ENCODE results near the gene DTNB. TPM values are rescaled to one million over a fixed set of nuclear protein-coding genes. Genes with fewer than 3 reads are reported as not detected.

DTNB gene
- total RNA-seq, 1 donor from 2014 or later = 8.5 TPM

DNA sequence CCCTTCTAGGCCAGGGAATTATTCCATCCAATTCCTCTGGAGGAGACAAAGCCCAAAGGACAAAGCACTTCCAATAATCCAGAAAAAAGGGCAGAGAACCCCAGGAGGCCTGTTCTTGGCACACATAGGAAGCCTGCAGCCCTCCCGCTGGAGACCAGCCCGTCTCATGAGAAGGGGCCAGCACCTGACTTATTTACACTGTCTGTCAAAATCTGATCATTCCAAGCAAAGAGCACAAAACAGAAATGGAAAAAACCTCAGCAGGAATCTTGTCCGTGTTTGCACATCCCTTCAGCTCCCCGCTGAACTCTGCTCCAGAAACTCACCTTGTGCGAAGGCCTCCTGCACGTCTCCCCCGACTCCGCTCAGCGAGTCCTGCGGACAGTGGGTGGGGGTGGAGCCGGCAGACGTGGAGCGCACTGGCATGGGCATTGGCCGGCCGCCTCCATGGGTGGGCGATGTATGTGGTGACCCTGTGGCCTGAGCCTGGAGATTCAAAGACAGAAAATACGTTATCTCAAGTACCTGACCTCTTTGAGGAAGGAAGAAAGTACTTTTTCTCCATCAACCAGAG, 285.4 kb downstream of the DTNB start:
- Mint-ChIP-seq H3K9me3 (ENCODE audit: low read depth) (no peaks in the 10 kb centered on the region), H3K4me1 (ENCODE audit: low read depth) (no peaks in the 10 kb centered on the region), H3K4me3 (ENCODE audit: unreplicated experiment) (no peak overlapping the region), H3K27ac (ENCODE audit: unreplicated experiment) (no peak overlapping the region), H3K36me3 (ENCODE audit: low read depth) (peaks cover 11% of the 10 kb centered on the region), H3K27me3 (ENCODE audit: low read depth) (no peaks in the 10 kb centered on the region)
- DNase-seq (ENCODE audit: low spot score) = no peak
- TF ChIP-seq, protein P1, sequence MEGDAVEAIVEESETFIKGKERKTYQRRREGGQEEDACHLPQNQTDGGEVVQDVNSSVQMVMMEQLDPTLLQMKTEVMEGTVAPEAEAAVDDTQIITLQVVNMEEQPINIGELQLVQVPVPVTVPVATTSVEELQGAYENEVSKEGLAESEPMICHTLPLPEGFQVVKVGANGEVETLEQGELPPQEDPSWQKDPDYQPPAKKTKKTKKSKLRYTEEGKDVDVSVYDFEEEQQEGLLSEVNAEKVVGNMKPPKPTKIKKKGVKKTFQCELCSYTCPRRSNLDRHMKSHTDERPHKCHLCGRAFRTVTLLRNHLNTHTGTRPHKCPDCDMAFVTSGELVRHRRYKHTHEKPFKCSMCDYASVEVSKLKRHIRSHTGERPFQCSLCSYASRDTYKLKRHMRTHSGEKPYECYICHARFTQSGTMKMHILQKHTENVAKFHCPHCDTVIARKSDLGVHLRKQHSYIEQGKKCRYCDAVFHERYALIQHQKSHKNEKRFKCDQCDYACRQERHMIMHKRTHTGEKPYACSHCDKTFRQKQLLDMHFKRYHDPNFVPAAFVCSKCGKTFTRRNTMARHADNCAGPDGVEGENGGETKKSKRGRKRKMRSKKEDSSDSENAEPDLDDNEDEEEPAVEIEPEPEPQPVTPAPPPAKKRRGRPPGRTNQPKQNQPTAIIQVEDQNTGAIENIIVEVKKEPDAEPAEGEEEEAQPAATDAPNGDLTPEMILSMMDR (IDR thresholded peaks at IDR 0.05) = no peak

DNA sequence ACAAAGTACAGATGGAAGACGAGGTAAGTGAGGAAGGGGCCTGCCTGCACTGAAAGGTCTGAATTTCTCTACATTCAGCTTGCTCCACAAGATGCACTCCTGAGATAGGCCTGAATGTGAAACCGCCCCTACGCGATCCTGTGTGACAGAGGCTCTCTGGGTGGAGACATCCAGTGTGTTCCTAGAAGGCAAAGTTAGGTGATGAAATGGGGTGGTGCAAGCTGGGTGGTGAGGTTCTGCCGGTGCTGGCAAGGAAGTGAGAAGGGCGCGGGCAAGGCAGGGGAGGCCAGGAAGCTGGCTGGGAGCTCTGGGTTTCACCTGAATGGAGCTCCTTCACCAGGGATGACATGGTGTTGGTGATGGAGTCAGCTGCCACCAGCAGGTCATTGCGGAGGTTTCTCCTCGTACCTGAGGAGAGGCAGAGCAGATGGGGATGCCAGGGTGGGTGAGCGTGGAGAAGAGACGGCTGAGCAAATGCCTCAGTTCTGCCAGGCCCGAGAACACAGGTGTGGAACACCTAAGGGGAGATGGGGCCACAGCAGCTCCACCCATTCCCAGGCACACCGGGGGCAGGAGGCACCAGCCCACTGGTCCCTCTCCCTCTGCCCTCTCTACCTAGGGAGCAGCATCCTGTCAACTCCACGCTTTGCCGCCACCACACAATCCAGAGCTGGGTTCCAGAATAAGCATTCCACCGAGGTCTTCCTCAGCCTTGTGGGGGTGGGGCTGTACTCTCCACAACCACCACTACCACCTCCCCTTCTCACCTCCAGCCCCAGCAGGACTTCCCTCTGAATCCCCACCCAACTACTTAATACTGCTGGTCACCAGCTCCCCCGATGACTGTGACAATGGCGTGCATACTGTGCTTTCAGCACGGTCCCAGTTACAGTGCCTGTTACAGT, 286.2 kb downstream of the DTNB start:
- no peaks in the 10 kb centered on the region for H3K27me3 Mint-ChIP-seq (ENCODE audit: low read depth)
- H3K4me3 Mint-ChIP-seq (ENCODE audit: unreplicated experiment) = no peak overlapping the region
- TF ChIP-seq, protein P1 (IDR thresholded peaks at IDR 0.05) = no peak
- H3K9me3 Mint-ChIP-seq (ENCODE audit: low read depth) = no peaks in the 10 kb centered on the region
- H3K4me1 Mint-ChIP-seq (ENCODE audit: low read depth) = no peaks in the 10 kb centered on the region
- DNase-seq (ENCODE audit: low spot score) = peak; percentile 58
- H3K27ac Mint-ChIP-seq (ENCODE audit: unreplicated experiment) = no peak overlapping the region
- H3K36me3 Mint-ChIP-seq (ENCODE audit: low read depth) = peaks cover 11% of the 10 kb centered on the region

DNA sequence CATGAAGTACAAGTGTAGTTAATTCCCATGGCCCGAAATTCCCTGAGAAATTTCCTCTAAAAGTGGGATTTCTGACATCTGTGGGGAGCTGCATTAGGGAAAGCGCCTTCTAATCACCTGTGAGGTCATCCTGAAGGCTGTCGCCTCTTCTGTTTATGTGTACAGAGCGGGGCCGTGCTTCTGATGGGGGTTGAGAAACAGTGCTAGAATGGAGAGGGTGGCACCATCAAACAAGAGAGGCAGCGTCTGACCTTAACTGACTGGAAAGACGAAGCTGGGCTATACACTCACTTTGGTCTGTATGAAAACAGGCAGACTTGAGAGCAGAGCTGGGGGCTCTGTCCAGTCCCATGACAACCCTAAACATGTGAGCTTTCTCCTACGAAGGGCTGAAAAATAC, 287.5 kb downstream of the DTNB start:
- TF ChIP-seq, protein P1 (IDR thresholded peaks at IDR 0.05) = no peak
- Mint-ChIP-seq H3K4me3 (ENCODE audit: unreplicated experiment) (no peak overlapping the region), H3K4me1 (ENCODE audit: low read depth) (no peaks in the 10 kb centered on the region), H3K9me3 (ENCODE audit: low read depth) (no peaks in the 10 kb centered on the region), H3K27ac (ENCODE audit: unreplicated experiment) (no peak overlapping the region), H3K36me3 (ENCODE audit: low read depth) (peaks cover 10% of the 10 kb centered on the region), H3K27me3 (ENCODE audit: low read depth) (no peaks in the 10 kb centered on the region)
- no peak for DNase-seq (ENCODE audit: low spot score)

DNA sequence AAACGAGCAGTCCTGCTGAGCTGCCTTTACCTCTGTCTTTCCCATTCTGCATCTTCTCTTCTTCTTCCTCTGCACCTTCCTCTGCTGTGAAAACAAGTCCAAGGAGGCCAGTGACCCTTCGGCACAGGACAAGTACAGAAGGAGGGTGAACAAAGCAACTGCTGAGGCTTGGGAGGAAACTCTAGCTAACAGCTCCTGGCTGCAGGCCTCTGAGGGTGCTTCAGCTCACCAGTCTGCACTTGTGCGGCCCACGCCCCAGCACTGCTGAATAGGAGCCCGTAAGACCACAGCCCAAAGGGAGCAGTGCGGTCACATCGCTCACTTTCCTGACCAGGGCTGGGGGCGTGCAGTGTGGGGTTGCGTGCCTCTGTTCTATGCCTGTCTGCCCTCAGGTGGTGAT, 289.6 kb downstream of the DTNB start:
- peak; percentile 67 for DNase-seq (ENCODE audit: low spot score)
- no peaks in the 10 kb centered on the region for H3K4me1 Mint-ChIP-seq (ENCODE audit: low read depth)
- H3K27me3 Mint-ChIP-seq (ENCODE audit: low read depth) = no peaks in the 10 kb centered on the region
- H3K9me3 Mint-ChIP-seq (ENCODE audit: low read depth) = no peaks in the 10 kb centered on the region
- H3K27ac Mint-ChIP-seq (ENCODE audit: unreplicated experiment) = no peak overlapping the region
- no peak overlapping the region for H3K4me3 Mint-ChIP-seq (ENCODE audit: unreplicated experiment)
- TF ChIP-seq, protein P1 (IDR thresholded peaks at IDR 0.05) = no peak
- peaks cover 8% of the 10 kb centered on the region for H3K36me3 Mint-ChIP-seq (ENCODE audit: low read depth)

DNA sequence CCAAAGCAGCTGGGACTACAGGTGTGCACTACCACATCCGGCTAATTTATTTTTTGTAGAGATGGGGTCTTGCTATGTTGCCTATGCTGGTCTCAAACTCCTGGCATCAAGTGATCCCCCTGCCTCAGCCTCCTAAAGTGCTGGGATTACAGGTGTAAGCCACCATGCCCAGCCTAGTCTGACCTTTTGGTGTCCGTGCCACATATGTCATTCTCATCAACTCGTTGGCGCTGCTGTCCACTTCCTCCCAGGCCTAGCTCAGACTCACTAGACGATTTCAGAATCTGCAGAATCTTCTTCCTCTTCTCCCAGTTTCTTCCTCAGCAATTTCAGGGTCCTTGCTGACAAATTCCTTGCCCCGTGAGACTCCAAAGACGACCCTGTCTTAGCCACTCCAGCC, 291.9 kb downstream of the DTNB start:
- TF ChIP-seq, protein P1 (IDR thresholded peaks at IDR 0.05) = no peak
- H3K4me3 Mint-ChIP-seq (ENCODE audit: unreplicated experiment) = no peak overlapping the region
- peak; percentile 9 for DNase-seq (ENCODE audit: low spot score)
- H3K9me3 Mint-ChIP-seq (ENCODE audit: low read depth) = no peaks in the 10 kb centered on the region
- no peak overlapping the region for H3K27ac Mint-ChIP-seq (ENCODE audit: unreplicated experiment)
- H3K4me1 Mint-ChIP-seq (ENCODE audit: low read depth) = peaks cover 9% of the 10 kb centered on the region
- H3K36me3 Mint-ChIP-seq (ENCODE audit: low read depth) = peaks cover 2% of the 10 kb centered on the region
- no peaks in the 10 kb centered on the region for H3K27me3 Mint-ChIP-seq (ENCODE audit: low read depth)
